Anterior cingulate cortex (tissue), 58 donors: ENCODE data around the gene DOK1.

Experiments
- DNase-seq, 58 donors: peaks; one replicate each; lab custom pipeline; 2025; lab: John Stamatoyannopoulos, UW

The DOK1 gene

DNA sequence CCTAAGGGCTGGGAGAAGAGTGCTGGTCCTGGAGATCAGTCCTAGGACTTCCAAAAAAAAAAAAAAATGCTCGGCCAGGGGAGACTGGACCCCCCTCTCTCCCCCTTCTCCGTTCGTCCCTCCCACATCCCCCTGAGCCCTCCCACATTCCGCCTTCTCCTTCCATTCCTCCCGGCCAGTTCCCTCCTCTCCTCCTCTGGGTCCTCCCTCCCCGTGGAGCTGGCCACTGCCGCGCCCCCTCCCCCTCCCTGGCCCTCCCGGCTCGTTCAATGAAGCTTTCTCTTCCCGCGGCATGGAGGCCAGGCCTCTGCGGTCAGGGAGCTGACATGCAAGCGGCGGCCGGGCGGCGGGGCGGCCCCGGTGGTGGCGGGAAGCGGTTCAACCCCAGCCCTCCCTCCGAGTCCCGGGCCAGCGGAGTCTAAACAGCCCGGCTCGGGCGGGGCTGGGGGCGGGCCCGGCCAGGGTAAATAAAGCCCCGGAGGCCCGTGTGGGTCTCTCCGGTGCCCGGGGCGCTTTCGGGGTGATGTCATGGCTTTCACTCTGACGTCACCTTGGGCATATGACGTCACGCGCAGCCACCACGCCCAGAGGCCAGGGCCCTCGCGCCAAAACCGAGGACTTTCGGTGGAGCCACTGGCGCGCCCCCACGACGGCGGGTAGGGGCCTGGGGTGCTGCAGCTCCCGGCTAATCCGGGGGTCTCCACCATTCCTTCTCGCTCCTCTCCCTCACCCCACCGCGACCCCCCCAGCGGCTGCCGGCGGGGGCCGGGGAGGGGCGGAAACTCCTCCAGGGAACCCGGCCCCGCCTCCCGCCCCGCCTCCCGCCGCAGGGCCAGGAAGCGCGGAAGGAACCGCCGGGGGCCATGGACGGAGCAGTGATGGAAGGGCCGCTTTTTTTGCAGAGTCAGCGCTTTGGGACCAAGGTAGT, at the start of gene DOK1, which contains the start of gene LOXL3:
Gene DOK1 (plus strand): TSS at position 829 of the 928 bp plus-strand sequence. CDS start 35 bp downstream, at position 864.
Gene LOXL3 (minus strand): TSS at position 51 of the 928 bp plus-strand sequence. CDS start 1,308 bp downstream, outside the sequence.
- DNase-seq, result peak in 53 of 58 donors; percentile 11 to 75 (median 59)

DNA sequence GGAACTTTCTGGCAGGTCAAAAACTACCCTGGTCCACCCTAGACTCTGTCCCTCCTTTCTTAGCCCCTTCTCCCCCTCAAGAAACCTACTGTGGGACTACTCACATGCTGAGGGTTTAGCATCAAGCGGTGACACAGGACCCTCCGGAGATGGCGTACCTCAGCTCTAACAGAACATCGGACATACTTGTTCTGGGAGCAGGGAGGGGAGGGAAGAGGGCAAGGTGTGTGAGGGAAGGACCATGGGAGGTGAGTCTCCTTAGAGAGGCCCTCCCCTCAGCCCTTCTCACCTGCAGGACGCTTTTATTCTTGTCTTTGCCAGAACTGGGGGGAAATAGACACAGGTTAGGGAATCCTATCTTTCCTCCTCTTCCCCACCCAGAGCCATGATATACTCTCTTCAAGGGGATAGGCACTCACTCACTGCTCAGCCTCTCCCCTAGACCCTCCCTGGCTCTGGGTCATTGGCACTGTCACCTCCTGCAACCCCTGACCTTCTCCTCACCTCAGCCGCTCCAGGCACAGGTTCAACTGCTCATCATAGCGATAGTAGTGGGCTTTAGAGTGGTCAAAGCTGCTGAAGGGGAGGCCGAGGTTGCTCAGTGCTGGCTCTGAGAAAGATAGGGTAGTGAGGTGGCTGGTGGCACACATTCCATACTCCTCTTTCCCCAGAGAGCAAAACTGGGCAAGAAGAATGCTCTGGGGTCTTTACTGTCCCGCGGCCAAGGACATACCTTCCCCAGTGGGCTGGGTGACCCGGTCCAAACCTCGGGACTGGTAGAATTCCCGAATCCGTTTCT, 48.9 kb upstream of the DOK1 start:
- no peak for DNase-seq

DNA sequence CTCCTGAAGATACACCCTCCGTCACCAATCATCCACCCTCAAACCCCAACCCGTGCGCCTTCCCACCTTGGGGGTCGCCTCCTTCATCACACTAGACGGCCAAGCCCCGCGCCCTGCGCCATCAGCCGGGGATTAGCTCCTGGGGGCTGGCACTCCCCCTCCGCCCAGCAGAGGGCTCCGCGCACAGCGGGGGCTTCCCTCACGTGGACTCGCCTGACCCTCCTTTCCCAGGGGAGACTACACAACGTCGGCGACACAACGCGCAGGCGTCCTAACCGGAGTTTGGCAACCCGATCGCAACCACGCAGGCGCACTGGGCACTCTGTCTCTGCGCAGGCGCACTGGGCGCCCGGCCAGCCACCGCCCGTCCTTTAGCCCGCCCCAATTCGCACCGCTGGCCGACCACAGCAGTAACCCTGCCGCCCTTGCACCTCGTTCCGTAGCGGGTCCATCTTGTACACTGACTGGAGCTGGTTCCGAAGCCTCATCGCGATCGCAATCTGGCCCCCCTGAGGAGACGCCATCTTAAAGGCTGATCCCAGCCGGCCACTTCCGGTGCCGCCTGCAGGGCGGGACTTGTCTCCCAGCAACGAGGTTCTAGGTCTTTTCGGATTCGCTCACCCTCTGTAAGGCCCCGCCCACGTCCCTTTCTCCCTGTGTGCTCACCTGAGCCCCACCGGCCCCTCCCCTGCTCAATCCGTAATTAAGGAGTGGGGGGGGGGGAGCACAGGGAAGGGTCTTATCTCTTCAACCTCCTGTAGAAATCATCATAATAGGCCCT, 47.2 kb upstream of the DOK1 start, which contains the start of gene PCGF1:
Gene PCGF1 (minus strand): TSS at position 551 of the 781 bp plus-strand sequence. CDS start 27 bp downstream, at position 524.
- DNase-seq, result peak; percentile 79 to 98 (median 94)

DNA sequence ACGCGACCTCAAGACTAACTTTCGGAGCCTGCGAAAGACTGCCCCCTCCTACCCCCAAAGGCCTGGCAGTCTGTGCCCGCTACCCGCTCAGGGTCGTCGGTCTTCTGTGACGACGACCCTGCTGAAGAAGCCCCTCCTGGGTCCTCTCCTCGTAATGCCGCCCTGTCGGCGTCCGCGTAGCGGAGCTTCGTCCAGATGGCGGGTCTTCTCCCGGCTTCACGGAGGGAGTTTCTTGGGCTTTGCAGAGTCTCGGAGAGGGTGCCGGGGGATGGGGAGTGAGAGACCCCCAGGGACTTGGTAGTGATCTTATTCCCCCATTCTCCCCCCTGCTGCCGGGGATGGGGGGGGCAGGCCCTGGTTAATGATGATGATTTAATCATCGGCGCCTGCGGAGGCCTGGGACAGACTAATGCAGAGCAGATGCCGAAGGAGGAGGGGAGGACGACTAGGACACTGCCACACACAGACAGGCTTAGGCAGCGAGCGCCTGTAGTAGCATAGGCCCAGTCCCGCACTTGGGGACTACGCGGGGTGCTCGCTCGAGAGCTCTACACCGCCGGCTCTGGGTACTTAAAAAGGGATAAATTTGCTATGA, 46.5 kb upstream of the DOK1 start:
- DNase-seq, result peak in 20 of 58 donors; percentile 5 to 69 (median 34)

DNA sequence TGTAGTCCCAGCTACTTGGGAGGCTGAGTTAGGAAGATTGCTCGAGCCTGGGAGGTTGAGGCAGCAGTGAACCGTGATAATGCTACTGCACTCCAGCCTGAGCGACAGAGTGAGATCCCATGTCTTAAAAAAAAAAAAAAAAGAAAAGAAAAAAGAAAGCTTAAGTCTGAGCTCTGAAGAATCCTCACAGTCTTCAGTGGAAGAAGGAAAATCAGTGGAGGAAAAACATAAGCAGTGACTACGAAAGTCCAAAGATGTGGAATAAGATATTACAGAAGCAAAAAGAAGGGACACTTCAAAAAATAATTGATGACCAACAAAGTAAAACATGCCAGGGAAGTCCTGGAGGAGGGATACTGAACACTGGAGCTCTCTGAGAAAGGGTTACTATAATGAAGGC, 44.2 kb upstream of the DOK1 start:
- no peak for DNase-seq

DNA sequence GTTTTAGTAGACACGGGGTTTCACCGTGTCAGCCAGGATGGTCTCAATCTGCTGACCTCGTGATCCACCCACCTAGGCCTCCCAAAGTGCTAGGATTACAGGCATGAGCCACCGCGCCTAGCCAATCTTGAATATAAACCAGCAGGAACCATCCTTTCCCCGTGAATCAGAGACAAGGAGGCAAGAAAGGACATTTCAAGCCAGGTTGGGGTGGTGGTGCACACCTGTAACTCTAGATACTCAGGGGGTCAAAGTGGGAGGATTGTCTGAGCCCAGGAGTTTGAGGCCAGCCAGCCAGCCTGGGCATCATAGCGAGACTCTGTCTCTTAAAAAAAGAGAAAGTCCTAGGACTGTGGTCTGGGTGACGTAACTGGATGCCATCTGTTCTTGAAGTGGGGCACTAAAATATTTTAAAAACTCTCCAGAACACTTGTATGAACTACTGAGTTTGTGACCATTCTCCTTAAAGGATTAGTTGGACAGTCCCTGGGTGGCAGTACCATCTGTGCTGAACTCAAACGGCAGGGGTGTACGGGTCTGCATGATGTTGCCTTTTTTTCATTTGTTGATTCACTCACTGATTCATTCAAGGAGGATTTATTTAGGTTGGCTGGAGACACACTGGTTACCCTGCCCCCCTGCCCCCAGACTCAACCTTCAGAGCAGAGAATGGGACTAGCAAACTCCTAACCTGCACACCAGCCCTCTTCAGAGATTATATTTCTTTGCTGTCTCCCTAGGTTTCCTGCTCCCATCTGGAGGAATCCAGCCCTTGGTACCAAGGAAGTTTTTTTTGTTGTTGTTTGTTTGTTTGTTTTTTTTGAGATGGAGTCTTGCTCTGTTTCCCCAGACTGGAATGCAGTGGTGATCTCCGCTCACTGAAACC, 43.2 kb upstream of the DOK1 start:
- DNase-seq, result no peak

DNA sequence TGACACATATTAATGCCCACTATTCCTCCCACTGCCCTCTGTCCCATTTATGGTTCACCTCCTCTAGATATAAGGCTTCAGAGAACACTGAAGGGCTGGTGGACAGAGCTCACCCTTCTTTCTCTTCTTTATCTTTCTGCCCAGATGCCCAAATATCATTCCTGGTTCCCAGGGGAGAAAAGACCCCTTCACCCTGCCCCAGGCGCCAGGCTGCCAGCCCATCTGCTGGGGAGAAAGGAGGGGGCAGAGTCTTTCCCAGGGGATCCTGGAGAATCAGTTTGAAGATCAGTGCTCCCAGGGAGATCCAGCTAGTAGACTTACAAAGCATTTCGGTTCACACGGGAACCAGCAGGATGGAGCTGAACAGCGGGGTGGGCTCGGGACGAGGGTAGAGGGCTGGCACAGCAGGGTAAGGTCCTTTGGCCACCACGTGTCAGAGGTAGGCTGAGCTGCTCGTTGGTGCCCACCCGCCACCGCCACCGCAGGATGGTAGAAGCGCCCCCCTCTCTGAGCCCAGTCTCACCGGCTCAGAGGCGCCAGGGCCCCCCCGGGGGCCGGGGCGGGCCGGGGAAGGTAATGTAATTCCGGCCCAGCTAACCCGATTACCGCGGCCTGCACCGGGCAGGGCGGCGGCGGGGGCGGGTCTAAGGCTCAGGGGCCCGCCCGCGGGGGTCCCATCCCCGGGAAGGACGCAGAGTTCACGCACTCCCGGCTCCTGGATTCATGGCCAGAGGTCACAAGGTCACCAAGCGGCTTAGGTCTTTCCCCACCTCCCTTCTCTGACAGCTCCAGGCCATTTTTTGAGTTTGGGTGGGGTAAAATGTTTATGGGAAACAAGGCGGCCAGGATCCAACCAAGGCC, 41.5 kb upstream of the DOK1 start:
- DNase-seq, result no peak

DNA sequence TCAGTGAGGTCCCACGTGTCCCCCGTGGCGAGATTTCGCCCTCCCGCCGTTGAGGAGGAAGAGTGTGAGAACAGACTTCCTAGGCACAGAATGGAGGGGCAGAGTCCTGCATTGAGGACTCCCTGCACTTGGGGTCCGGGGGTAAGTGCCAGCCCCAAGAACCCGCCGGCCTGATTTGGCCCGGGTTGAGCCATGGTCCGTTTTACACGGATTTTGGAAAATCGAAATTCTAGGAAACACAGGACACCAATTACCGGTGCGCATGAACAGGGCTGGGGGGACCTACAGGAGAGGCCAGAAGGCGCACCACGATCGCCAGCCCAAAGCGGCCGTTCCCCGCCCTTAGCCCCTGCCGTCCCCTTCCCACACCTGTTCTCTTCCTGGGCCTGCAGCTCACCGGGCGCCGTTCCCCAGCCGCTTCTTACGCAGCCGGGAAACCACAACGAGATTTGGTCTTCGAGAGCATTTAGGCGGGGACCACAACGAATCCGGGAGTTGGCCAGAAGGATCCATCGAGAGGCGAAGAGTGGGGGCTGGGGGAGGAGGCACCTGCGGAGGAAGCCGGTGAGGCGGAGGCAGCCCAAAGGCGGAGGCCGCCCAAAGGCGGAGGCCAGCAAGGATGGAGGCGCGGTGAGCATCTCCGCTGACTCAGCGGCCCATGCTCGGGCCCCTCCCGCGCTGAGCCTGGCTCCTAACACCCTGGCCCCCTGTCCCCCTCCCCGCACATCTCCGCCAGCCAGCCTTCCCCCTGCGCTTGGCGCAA, 40.7 kb upstream of the DOK1 start:
- no peak for DNase-seq

DNA sequence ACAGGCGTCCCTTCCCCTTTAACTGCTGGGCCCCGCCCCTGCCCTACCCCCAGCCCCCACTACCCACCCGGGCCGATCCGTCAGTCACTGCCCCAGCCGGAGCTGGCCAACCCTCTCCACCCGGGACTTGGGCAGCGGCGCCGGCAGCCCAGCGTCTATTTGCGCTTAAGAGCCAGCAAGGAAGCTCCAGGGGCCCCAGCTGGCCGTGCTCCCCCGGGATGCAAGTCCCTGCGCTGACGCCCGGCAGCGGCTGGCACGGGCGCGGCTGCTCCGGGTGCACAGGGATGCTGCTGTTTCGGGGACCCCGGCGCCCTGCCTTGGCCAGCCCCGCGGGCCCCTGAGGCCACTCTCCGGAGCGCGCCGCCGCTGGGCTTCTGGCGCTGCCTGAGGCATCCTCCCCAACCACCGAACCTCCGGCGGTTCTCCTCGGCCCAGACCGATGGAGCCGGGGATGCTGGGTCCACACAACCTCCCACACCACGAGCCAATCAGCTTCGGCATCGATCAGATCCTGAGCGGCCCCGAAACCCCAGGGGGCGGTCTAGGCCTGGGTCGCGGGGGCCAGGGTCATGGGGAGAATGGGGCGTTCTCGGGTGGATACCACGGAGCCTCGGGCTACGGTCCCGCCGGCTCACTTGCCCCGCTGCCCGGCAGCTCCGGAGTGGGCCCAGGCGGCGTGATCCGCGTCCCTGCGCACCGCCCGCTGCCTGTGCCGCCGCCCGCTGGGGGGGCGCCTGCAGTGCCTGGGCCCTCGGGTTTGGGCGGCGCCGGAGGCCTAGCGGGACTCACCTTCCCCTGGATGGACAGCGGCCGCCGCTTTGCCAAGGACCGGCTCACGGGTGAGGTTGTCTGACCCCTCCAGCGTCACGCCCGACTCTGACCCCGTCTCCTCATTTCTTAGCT, 39.9 kb upstream of the DOK1 start, which contains the start of gene TLX2:
Gene TLX2 (plus strand): TSS at position 83 of the 903 bp plus-strand sequence. CDS start 357 bp downstream, at position 440.
- DNase-seq, result no peak

DNA sequence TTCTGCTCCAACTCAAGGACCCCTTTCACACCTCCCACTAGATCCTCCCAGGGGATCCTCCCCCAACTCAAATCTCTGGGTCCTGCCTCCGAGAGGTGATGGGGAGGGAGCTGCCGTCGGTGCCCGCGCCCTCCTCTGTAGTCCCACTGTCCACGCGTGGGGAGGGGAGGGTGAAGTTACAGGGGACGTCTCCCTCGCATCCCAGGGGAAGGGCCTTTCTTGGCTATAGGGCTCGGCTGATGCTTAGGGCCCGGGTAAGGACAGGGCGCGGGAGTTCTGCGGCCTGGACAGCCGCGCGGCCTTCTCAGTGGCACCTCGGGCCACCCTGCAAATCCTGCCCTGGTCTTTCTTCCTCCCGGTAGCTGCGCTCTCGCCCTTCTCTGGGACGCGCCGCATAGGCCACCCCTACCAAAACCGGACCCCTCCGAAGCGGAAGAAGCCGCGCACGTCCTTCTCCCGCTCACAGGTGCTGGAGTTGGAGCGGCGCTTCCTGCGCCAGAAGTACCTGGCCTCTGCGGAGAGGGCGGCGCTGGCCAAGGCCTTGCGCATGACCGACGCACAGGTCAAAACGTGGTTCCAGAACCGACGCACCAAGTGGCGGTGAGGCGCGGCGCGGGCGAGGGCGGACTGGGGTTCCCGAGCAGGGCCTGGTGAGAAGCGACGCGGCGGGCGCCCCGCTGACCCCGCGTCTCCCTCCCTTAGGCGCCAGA, 39.1 kb upstream of the DOK1 start:
- no peak for DNase-seq

DNA sequence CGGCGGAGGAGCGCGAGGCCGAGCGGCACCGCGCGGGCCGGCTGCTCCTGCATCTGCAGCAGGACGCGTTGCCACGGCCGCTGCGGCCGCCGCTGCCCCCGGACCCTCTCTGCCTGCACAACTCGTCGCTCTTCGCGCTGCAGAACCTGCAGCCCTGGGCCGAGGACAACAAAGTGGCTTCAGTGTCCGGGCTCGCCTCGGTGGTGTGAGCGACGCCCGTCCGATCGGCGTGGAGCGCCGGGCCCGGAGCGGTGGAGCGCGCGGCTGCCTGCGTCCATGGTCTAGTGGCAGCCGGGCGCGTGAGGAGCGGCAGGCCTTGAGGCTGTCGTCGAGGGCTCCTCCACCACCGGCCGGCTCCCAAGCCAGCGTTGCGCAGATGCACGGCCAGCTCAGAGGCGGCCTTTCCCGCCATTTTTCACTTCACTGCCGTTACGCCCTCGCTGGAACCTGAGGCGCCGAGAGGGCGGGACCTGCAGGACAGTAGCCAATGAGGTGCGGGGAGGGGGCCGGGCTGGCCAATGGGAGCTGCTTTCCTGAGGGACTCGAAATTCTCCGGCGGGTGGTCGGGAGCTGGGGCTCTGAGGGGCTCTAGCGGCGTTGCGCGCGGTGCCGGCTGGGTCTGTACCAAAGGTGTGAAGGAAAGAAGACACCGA, 38.4 kb upstream of the DOK1 start:
- DNase-seq, result peak in 16 of 58 donors; percentile 2 to 34 (median 11)

DNA sequence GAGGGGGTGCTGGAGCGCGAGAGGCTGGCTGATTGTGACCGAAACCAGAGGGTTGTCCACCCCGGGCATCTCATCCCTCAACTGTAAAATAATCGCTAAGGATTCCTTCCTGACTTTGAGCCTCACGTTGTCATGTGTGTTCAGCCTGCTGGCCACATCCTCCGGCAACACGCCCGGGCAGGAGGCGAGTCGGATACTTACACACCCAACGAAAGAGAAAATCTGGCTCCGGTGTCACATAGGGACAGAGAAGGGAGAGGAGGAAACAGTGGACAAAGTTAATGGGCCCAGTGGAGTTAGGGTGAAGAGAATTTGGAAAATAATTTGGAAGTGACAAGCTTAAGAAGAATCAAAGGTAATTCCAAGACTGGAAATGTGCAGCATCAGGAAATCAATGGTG, 37.9 kb upstream of the DOK1 start:
- no peak for DNase-seq

DNA sequence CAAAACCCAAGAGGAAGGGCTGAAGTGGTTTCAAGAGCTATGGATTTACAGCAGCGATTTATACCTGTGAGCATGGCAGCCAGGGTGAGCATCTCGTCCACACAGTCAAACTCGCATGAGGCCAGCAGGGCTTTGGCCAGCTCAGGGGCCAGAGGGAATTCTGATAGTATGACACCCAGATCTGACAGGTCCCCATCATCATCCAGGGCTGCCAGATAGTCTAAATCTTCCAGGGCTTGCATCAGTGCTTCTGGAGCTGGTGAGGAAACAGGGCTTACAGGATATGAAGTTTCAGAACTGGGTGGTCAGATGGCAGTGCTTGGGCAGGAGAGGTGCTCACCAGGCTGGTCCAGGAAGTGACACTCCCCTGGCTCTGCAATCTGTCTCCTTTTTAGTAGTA, 32.0 kb upstream of the DOK1 start:
- no peak for DNase-seq

DNA sequence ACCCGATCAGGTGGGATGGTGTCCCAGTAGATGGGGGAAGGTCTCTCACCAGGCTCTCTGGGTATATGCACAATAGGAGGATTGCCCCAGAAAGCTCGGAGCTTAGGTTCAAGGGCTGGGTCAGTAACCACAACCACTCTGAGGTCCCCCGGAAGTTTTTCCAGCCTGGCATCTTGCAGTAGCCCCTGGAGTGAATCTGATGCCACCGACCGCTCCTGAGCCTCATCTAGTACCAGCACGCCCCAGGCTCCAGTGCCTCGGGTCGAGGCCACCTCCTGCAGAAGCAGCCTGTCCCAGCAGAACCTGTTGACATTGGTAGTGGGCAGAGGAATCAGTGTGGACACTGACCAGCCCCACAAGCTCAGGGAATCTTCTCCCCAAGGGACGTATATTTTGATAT, 30.5 kb upstream of the DOK1 start:
- no peak for DNase-seq
